DOHH2 (cell line): ENCODE data around the gene ECEL1.

Source experiments
- H3F3A ChIP-seq: fragments of 200-600 bp; sonication (generic), shearing (Covaris generic); 2 replicates; pipeline ENCODE4 v1.6.0; 2016; ENCODE audit warnings: antibody characterized with exemption, mild to moderate bottlenecking; ENCODE audit not compliant: control insufficient read depth, insufficient read depth
- H3K27ac ChIP-seq: fragments of 200-600 bp; sonication (generic); 2 replicates; pipeline ENCODE4 v1.5.1; 2014; ENCODE audit warnings: low read depth, mild to moderate bottlenecking, low read length, moderate library complexity
- H3K27me3 ChIP-seq: fragments of 200-600 bp; sonication (generic); 2 replicates; pipeline ENCODE4 v1.6.1; 2014; ENCODE audit warnings: mild to moderate bottlenecking, low read length, mixed read lengths; ENCODE audit not compliant: control insufficient read depth
- H3K36me3 ChIP-seq: fragments of 200-600 bp; sonication (generic); 2 replicates; pipeline ENCODE4 v1.6.1; 2014; ENCODE audit warnings: mild to moderate bottlenecking, low read length, moderate library complexity, mixed read lengths; ENCODE audit not compliant: control insufficient read depth
- H3K4me1 ChIP-seq: fragments of 200-600 bp; sonication (generic); 2 replicates; pipeline ENCODE4 v1.6.1; 2014; ENCODE audit warnings: mild to moderate bottlenecking, low read length, mixed read lengths; ENCODE audit not compliant: control insufficient read depth
- H3K4me2 ChIP-seq: fragments of 200-600 bp; sonication (generic); 2 replicates; pipeline ENCODE4 v1.6.0; 2014; ENCODE audit warnings: mild to moderate bottlenecking, low read length, moderate library complexity
- H3K4me3 ChIP-seq: fragments of 200-600 bp; sonication (generic); 2 replicates; pipeline ENCODE4 v1.5.1; 2014; ENCODE audit warnings: mild to moderate bottlenecking, low read length, mixed read lengths
- H3K79me2 ChIP-seq: fragments of 200-600 bp; sonication (generic); 2 replicates; pipeline ENCODE4 v1.6.1; 2014; ENCODE audit warnings: mild to moderate bottlenecking, low read length, mixed read lengths; ENCODE audit not compliant: control insufficient read depth
- H3K9me2 ChIP-seq: fragments of 200-600 bp; sonication (generic); replicated peaks from 2 replicates; pipeline ENCODE4 v1.6.1; 2014; ENCODE audit warnings: mild to moderate bottlenecking, low read length, mixed read lengths; ENCODE audit not compliant: control insufficient read depth
- H3K9me3 ChIP-seq: fragments of 200-600 bp; sonication (generic); 2 replicates; pipeline ENCODE4 v1.6.1; 2014; ENCODE audit warnings: antibody characterized with exemption, low read length, mixed read lengths; ENCODE audit not compliant: control insufficient read depth, insufficient read depth
- H4K20me1 ChIP-seq: fragments of 200-600 bp; sonication (generic); 2 replicates; pipeline ENCODE4 v1.6.0; 2014; ENCODE audit warnings: low read depth, mild to moderate bottlenecking, antibody characterized with exemption, low read length, moderate library complexity; ENCODE audit not compliant: control insufficient read depth, insufficient read depth
- EZH2phosphoT487 ChIP-seq: fragments of 200-600 bp; sonication (generic); IDR thresholded peaks from 2 replicates; pipeline ENCODE4 v1.6.1; 2017; ENCODE audit warnings: borderline replicate concordance, mild to moderate bottlenecking, antibody characterized with exemption, low read length, moderate library complexity, mixed read lengths
- TF ChIP-seq, protein P1 (sequence below): fragments of 200-600 bp; sonication (generic); IDR thresholded peaks from one replicate; pipeline ENCODE4 v1.5.1; 2014; ENCODE audit warnings: antibody characterized with exemption, mild to moderate bottlenecking, low read depth, low read length; ENCODE audit not compliant: poor library complexity, severe bottlenecking

Gene ECEL1

DNA sequence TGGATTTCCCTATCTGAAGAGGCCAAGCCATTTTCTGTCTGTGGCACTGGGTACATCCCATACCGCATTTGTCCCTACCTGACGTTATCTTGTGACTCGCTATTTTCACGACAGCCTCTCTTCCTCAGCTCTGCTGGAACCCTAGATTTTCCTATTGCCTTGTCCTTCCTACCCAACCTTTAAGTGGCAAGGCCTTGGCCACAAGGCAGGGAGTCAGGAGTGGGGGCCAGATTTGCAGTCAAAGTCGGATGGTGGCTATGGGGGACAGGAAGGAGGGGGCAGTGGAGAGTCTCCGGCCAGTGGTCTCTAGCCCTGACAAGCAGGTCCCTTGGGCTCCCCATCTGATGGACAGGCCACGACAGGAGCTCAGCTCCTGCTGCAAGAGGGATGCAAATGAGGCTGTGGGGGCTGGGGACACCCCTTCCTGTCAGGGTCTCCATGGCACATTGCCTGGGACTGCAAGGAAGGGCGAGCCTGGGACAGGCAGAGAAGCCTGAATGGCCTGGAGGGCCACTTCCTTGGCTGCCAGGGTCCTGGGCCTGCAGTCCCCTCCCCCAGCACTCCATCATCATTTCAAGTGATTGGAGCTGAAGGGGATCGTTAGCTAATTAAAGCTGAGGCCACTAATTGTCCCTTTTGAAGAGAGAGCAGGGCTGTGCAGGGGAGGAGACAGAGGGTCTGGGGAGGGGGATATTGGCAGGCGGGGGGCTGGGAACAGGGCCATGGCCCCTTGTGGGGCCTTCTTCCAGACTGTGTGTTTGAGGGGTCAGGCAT lies 6.3 kb upstream of the ECEL1 start:
- H3K4me2 ChIP-seq, result no peak overlapping the region; the same call in 1 of the 2 replicates
- TF ChIP-seq, protein P1, sequence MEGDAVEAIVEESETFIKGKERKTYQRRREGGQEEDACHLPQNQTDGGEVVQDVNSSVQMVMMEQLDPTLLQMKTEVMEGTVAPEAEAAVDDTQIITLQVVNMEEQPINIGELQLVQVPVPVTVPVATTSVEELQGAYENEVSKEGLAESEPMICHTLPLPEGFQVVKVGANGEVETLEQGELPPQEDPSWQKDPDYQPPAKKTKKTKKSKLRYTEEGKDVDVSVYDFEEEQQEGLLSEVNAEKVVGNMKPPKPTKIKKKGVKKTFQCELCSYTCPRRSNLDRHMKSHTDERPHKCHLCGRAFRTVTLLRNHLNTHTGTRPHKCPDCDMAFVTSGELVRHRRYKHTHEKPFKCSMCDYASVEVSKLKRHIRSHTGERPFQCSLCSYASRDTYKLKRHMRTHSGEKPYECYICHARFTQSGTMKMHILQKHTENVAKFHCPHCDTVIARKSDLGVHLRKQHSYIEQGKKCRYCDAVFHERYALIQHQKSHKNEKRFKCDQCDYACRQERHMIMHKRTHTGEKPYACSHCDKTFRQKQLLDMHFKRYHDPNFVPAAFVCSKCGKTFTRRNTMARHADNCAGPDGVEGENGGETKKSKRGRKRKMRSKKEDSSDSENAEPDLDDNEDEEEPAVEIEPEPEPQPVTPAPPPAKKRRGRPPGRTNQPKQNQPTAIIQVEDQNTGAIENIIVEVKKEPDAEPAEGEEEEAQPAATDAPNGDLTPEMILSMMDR, result no peak
- no peak for TF ChIP-seq EZH2phosphoT487
- H3K27ac ChIP-seq, result no peak overlapping the region
- H3F3A ChIP-seq, result no peaks in the 10 kb centered on the region
- H3K36me3 ChIP-seq, result no peaks in the 10 kb centered on the region
- H3K27me3 ChIP-seq, result no peaks in the 10 kb centered on the region
- H3K4me3 ChIP-seq, result no peak overlapping the region
- H3K4me1 ChIP-seq, result peaks cover 6% of the 10 kb centered on the region
- no peaks in the 10 kb centered on the region for H4K20me1 ChIP-seq
- no peaks in the 10 kb centered on the region for H3K9me2 ChIP-seq
- H3K9me3 ChIP-seq, result no peaks in the 10 kb centered on the region
- no peaks in the 10 kb centered on the region for H3K79me2 ChIP-seq

DNA sequence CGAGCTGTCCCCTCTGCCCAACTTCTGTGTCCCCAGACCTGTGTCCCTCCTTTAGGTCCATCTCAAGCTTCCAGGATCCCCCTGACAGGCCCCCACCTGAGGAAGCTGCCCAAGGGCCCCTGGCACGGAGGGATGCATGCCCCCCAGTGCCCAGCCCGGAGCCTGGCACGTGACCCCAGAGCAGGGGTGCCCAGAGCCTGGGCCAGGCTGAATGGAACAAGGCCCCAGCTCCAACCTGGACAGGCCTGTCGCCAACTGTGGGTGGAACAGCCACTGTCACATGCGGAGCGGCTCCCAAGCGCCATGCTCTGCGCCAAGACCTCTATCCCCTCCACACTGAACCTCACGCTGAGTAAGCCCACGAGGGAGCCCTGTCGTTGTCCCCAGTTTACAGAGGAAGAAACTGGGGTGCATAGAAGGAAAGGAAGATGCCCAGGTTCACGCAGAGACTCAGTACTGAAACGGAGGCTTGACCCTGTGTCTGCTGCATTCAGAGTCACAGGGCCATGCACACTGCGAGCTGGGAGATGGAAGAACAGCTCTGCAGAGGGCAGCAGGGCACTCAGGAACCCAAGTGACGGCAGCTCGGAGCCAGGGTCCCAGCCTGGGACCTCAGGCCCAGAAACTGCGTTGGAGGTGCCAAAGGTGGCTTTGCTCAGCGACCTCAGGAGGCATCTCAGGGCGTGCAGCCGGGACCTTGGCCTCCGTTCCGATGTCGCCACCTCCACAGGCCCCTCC lies 5.5 kb upstream of the ECEL1 start:
- H3K79me2 ChIP-seq, result no peaks in the 10 kb centered on the region
- no peaks in the 10 kb centered on the region for H3K9me3 ChIP-seq
- H3K4me1 ChIP-seq, result peaks cover 6% of the 10 kb centered on the region
- no peaks in the 10 kb centered on the region for H3F3A ChIP-seq
- no peaks in the 10 kb centered on the region for H4K20me1 ChIP-seq
- H3K27me3 ChIP-seq, result no peaks in the 10 kb centered on the region
- no peak overlapping the region for H3K4me3 ChIP-seq
- H3K27ac ChIP-seq, result no peak overlapping the region
- no peaks in the 10 kb centered on the region for H3K36me3 ChIP-seq
- H3K9me2 ChIP-seq, result no peaks in the 10 kb centered on the region
- TF ChIP-seq, protein P1, result no peak
- TF ChIP-seq EZH2phosphoT487, result no peak
- H3K4me2 ChIP-seq, result no peak overlapping the region

DNA sequence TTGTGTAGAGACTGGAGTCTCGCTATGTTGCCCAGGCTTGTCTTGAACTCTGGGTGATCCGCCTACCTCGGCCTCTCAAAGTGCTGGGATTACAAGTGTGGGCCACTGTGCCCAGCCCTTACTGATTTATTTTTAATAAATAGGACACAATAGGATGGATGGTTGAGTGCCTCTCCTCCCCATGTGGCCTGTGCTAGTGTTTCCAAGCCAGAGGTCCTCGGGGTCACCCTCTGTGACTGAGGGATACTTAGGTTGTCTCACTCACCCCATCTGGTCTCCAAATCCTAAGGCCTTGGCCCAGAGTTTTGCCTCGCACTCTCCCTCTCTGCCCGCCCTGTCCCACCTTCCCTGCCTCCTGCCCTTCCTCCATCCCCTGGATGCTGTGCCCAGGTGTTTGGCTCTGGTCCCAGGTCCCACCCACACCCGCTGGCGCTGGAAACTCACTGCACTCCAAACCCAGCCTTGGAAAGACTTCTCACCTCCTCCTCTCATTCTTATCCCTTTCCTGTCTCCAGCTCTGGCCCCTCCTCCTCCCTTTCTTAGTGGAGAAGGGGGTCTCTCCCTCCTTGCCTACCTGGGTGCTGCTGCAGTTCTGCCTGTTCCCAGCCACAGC lies 4.7 kb upstream of the ECEL1 start:
- H3K4me3 ChIP-seq, result no peak overlapping the region
- TF ChIP-seq, protein P1, result no peak
- TF ChIP-seq EZH2phosphoT487, result no peak
- H3K9me3 ChIP-seq, result no peaks in the 10 kb centered on the region
- H4K20me1 ChIP-seq, result no peaks in the 10 kb centered on the region
- no peak overlapping the region for H3K4me2 ChIP-seq
- peaks cover 6% of the 10 kb centered on the region for H3K4me1 ChIP-seq
- no peaks in the 10 kb centered on the region for H3K27me3 ChIP-seq
- H3K36me3 ChIP-seq, result no peaks in the 10 kb centered on the region
- H3F3A ChIP-seq, result no peaks in the 10 kb centered on the region
- H3K79me2 ChIP-seq, result no peaks in the 10 kb centered on the region
- no peak overlapping the region for H3K27ac ChIP-seq
- no peaks in the 10 kb centered on the region for H3K9me2 ChIP-seq
